GM12874 (cell line): ENCODE results near the gene AIFM3.

Experiments used
- TF ChIP-seq, protein P1 (sequence below): IDR thresholded peaks from 2 replicates; pipeline ENCODE4 v1.5.1; 2011; ENCODE audit warnings: low read depth, mild to moderate bottlenecking, control low read depth, low read length, moderate library complexity; ENCODE audit not compliant: insufficient read depth

AIFM3 gene

DNA sequence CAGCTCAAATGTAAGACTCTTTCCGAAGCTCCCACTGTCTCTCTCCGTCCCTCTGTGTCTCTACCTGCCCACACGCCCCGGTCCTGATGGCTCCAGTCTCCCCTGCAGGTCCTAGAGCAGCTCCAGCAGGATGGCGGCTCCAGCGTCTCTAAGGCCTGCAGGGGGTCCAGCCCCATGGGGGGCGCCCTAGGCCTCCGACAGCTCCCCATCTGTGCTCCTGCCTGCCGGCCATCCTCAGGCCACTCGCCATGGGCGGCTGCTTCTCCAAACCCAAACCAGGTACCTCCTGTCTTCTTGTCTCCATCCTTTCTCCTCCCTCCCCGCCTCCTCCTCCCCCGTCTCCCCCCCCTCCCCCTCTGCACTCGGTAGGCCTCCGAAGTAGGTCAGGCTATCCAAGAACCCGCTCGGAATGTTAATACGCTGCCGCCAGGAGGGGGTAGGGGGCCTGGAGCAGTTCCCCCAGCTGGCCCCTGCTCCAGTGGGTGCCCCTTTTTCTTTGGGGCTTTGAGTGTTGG, 699 bp downstream of the AIFM3 start:
- TF ChIP-seq, protein P1, sequence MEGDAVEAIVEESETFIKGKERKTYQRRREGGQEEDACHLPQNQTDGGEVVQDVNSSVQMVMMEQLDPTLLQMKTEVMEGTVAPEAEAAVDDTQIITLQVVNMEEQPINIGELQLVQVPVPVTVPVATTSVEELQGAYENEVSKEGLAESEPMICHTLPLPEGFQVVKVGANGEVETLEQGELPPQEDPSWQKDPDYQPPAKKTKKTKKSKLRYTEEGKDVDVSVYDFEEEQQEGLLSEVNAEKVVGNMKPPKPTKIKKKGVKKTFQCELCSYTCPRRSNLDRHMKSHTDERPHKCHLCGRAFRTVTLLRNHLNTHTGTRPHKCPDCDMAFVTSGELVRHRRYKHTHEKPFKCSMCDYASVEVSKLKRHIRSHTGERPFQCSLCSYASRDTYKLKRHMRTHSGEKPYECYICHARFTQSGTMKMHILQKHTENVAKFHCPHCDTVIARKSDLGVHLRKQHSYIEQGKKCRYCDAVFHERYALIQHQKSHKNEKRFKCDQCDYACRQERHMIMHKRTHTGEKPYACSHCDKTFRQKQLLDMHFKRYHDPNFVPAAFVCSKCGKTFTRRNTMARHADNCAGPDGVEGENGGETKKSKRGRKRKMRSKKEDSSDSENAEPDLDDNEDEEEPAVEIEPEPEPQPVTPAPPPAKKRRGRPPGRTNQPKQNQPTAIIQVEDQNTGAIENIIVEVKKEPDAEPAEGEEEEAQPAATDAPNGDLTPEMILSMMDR: no peak

DNA sequence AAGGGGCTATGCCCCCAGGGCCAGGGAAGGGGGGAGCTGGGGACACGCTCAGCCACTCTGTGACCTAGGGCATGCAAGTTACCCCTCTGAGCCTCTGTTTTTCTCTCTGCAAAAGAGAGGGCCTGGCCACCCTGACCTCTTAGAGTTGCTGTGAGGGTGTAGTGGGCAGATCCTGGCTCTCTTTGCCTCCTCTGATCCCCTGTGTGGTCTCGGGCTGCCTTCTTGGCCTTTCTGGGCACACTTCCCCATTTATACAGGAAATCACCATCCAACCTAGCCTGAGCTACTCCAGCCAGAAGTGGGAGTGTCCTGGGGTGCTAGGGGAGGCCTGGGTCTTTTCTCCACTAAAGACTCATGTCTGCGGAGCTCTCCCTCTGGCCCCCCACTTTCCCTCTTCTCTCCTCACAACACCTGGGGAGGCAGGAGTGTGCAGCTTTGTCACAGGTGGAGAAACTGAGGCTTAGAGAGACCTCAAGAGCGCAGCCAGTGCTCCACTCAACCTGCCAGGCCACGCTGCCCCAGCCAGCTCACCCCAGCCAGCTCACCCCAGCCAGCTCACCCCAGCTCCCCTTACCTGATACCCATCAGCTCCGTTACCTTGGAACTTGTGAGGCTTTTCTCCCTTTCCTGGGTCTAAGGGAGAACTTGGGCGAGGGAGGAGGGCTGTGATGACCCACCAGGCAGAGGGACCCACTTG, 1.4 kb downstream of the AIFM3 start:
- TF ChIP-seq, protein P1: no peak

DNA sequence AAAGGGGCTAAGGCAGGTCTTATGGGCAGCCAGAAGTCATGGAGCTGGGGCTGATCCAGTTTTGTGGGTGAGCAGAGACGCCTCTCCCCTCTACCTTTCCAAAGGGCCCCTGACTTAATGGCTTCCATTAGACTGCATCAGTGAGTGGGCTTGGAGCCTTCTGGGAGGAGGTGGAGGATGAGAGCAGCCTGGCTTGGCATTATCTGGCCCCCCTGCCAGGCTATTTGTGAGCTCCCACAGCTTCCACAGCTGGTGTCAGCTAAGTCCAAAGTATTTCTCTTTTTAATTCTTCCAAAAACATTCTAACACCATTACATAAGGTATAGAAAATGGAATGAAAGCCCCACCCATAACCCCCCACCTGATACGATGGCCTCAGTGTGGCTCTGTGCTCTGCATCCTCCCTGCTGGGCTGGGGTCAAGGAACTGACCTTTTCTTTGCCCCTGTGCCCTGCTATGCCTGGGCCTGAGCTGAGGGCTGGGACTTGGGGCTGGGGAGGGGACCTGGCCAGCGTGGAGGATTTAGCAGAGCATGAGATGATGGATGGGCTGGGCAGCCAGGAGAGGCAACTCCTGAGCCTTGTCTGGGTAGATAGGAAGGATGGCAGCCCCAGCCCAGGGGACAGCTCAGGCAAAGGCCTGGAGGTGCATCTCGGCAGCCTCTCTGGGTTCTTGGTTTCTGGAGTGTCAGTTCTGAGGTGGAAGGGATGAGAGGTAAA, 4.0 kb downstream of the AIFM3 start:
- TF ChIP-seq, protein P1: no peak

DNA sequence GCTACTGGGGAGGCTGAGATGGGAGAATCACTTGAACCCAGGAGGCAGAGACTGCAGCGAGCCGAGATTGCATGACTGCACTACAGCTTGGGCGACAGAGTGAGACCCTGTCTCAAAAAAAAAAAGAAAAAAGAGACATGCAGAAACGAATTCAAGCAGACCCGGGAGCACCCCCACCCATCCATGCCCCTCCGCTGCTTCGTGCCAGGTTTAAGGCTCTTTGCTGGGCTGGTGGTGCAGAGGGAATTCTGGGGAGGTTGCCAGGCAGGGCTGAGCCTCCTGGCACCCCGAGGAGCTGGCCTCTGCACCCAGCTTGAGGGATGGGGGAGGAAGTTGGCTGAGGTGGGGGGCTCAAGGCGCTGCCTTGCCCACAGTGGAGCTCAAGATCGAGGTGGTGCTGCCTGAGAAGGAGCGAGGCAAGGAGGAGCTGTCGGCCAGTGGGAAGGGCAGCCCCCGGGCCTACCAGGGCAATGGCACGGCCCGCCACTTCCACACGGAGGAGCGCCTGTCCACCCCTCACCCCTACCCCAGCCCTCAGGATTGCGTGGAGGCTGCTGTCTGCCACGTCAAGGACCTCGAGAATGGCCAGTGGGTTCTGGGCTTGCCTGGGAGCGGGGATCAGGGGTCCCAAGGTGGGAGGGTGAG, 6.0 kb downstream of the AIFM3 start:
- TF ChIP-seq, protein P1: no peak

DNA sequence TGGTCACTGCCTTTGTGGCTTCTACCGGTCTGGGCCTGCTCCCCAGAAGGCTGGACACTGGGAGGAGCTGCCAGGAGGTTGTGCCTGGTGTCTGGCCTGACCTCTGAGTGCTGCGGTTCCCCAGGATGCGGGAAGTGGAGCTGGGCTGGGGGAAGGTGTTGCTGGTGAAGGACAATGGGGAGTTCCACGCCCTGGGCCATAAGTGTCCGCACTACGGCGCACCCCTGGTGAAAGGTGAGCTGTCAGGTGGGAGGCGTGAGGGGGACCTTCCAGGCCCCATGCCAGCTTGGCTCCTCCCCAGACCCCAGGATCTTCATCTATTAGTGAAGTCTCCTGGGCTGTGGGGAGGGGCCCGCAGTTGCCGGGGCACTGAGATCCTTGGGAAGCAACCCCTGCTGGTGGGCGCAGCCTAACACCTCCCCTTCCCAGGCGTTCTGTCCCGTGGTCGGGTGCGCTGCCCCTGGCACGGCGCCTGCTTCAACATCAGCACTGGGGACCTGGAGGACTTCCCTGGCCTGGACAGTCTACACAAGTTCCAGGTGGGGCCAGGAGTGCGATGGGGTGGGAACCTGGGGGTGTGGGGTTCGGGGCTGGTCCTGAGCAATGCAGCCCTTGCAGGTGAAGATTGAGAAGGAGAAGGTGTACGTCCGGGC, 6.7 kb downstream of the AIFM3 start:
- TF ChIP-seq, protein P1: no peak

DNA sequence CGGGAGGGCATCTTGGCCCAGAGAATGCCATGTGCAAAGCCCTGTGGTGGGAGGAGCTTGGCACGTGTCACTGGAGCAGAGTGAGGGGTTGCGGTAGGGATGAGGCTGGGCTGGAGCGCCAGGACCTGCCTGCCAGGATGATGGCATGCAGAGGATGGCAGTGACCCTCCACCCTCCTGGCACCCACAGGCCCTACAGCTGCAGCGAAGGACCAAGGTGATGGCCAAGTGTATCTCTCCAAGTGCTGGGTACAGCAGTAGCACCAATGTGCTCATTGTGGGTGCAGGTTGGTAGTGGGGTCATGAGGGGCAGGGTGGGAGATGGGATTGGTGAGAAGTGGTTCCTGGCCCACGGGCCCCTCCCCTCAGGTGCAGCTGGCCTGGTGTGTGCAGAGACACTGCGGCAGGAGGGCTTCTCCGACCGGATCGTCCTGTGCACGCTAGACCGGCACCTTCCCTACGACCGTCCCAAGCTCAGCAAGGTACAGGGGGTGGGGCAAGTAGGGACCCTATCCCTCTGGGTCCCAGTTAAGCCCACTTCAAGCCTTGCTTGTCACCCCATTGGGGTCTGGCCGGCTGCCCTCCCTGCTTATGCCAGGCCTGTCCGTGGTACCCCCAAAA, 7.4 kb downstream of the AIFM3 start:
- TF ChIP-seq, protein P1: no peak
